Activated CD8-positive, alpha-beta T cell treated with anti-CD3 and anti-CD28 coated beads, Interleukin-2, amount 10 ng/mL, durations not matched to agents 7 days and 5 days (primary cell): Measurements from ENCODE around the gene MITD1. TPM values are rescaled to one million over a fixed set of nuclear protein-coding genes. Genes with fewer than 3 reads are reported as not detected.

Source experiments
- ATAC-seq: fragments of 150-1000 bp; cut with Tn5 transposase; one replicate; pipeline ENCODE4 v1.10.0; 2021; ENCODE audit warnings: moderate library complexity
- CTCF ChIA-PET: fragments of 350-600 bp; sonication (Branson Sonifier 250); formaldehyde crosslinking; loops from one replicate; lab custom pipeline; 2021; ENCODE audit warnings: antibody characterized with exemption; lab: Charles Lee
- POLR2A ChIA-PET: fragments of 350-600 bp; sonication (Branson Sonifier 250); formaldehyde crosslinking; loops from one replicate; lab custom pipeline; 2021; ENCODE audit warnings: antibody characterized with exemption; lab: Charles Lee
- DNase-seq: peaks from one replicate; pipeline ENCODE4 v3.0.0-alpha.2; 2020
- H3K27ac Mint-ChIP-seq: one replicate; pipeline ENCODE4 v1.8.0; 2021; ENCODE audit warnings: mild to moderate bottlenecking, mixed read lengths
- H3K27me3 Mint-ChIP-seq: one replicate; pipeline ENCODE4 v1.8.0; 2021; ENCODE audit warnings: low read depth, mixed read lengths
- H3K36me3 Mint-ChIP-seq: one replicate; pipeline ENCODE4 v1.8.0; 2021; ENCODE audit warnings: low read depth, mixed read lengths
- H3K4me1 Mint-ChIP-seq: one replicate; pipeline ENCODE4 v1.8.0; 2021; ENCODE audit warnings: low read depth, mixed read lengths
- H3K4me3 Mint-ChIP-seq: one replicate; pipeline ENCODE4 v1.8.0; 2021; ENCODE audit warnings: mild to moderate bottlenecking, mixed read lengths
- H3K9me3 Mint-ChIP-seq: one replicate; pipeline ENCODE4 v1.8.0; 2022; ENCODE audit warnings: mixed read lengths; ENCODE audit not compliant: insufficient read depth
- total RNA-seq, 2 experiments: library from RNA; stranded (reverse); gene quantifications; one replicate each; pipeline ENCODE4 v1.2.3, GENCODE V29; 2021

The MITD1 gene
- total RNA-seq, 2 experiments from 2014 or later: 51.3 to 53.3 TPM

- ChIA-PET POLR2A (no interaction called here), CTCF (no interaction called here)
- no peaks in the 10 kb centered on the region for H3K27me3 Mint-ChIP-seq
- ATAC-seq: no peak
- peaks cover 30% of the 10 kb centered on the region for H3K36me3 Mint-ChIP-seq
- no peak overlapping the region for H3K27ac Mint-ChIP-seq
- H3K4me1 Mint-ChIP-seq: peaks cover 7% of the 10 kb centered on the region
- H3K9me3 Mint-ChIP-seq: no peaks in the 10 kb centered on the region
- no peak for DNase-seq
- H3K4me3 Mint-ChIP-seq: no peak overlapping the region
Observed at GRCh38 chr2:99187011-99187410, 6.2 kb upstream of the MITD1 start.

- H3K27ac Mint-ChIP-seq: no peak overlapping the region
- no peaks in the 10 kb centered on the region for H3K9me3 Mint-ChIP-seq
- no peaks in the 10 kb centered on the region for H3K27me3 Mint-ChIP-seq
- peaks cover 17% of the 10 kb centered on the region for H3K4me1 Mint-ChIP-seq
- ATAC-seq (no peak), DNase-seq (no peak)
- no peak overlapping the region for H3K4me3 Mint-ChIP-seq
- POLR2A ChIA-PET: no interaction called here
- peaks cover 18% of the 10 kb centered on the region for H3K36me3 Mint-ChIP-seq
- CTCF ChIA-PET: interaction anchor here (0.8 to 1.5 kb wide), 5 partner anchors 11 to 305 kb away, joined by 3 to 5 read pairs (median 4); partner anchors contain the start of gene REV1
Observed at GRCh38 chr2:99184811-99185210, 4.0 kb upstream of the MITD1 start.

GRCh38 chr2:99183025-99183424 is 2.2 kb upstream of the MITD1 start:
- Mint-ChIP-seq H3K4me1 (peaks cover 33% of the 10 kb centered on the region), H3K36me3 (peaks cover 17% of the 10 kb centered on the region), H3K4me3 (no peak overlapping the region), H3K9me3 (no peaks in the 10 kb centered on the region), H3K27me3 (no peaks in the 10 kb centered on the region), H3K27ac (no peak overlapping the region)
- DNase-seq (no peak), ATAC-seq (no peak)
- ChIA-PET POLR2A (no interaction called here), CTCF (no interaction called here)

GRCh38 chr2:99181624-99182000 is 754 bp upstream of the MITD1 start:
- Mint-ChIP-seq H3K4me1 (peaks cover 40% of the 10 kb centered on the region), H3K9me3 (no peaks in the 10 kb centered on the region)
- CTCF ChIA-PET: interaction anchor here (0.8 to 2.7 kb wide), 2 partner anchors 155 to 160 kb away, joined by 4 to 17 read pairs; partner anchors contain the start of genes EIF5B and TXNDC9

GRCh38 chr2:99171377-99172140 is 9.3 kb downstream of the MITD1 start:
- H3K9me3 Mint-ChIP-seq: no peaks in the 10 kb centered on the region
- H3K27me3 Mint-ChIP-seq: no peaks in the 10 kb centered on the region
- ATAC-seq: no peak
- ChIA-PET POLR2A (no interaction called here), CTCF (no interaction called here)
- no peak overlapping the region for H3K4me3 Mint-ChIP-seq
- H3K4me1 Mint-ChIP-seq: peaks cover 20% of the 10 kb centered on the region
- peaks cover 44% of the 10 kb centered on the region for H3K36me3 Mint-ChIP-seq
- no peak overlapping the region for H3K27ac Mint-ChIP-seq
- no peak for DNase-seq

More at GRCh38 chr2:99181624-99182000, 754 bp upstream of the MITD1 start:
- Mint-ChIP-seq H3K36me3 (peaks cover 20% of the 10 kb centered on the region), H3K27ac (peak overlapping the region; percentile 92), H3K27me3 (no peaks in the 10 kb centered on the region), H3K4me3 (peak overlapping the region; percentile 97)
- ATAC-seq: no peak
- POLR2A ChIA-PET: interaction anchor here (0.5 to 0.8 kb wide), 2 partner anchors 28 to 322 kb away, joined by 3 to 5 read pairs; partner anchors contain the start of genes LIPT1 and TSGA10
- no peak for DNase-seq

GRCh38 chr2:99169534-99169933 is 11.3 kb downstream of the MITD1 start:
- no peak overlapping the region for H3K4me3 Mint-ChIP-seq
- H3K27me3 Mint-ChIP-seq: no peaks in the 10 kb centered on the region
- peaks cover 12% of the 10 kb centered on the region for H3K4me1 Mint-ChIP-seq
- POLR2A ChIA-PET: no interaction called here
- peaks cover 58% of the 10 kb centered on the region for H3K36me3 Mint-ChIP-seq
- ATAC-seq (no peak), DNase-seq (no peak)
- no peak overlapping the region for H3K27ac Mint-ChIP-seq
- CTCF ChIA-PET: interaction anchor here (0.6 to 3.7 kb wide), 2 partner anchors 11 to 16 kb away, joined by 3 to 23 read pairs; no protein-coding TSS in a partner anchor
- no peaks in the 10 kb centered on the region for H3K9me3 Mint-ChIP-seq

- Mint-ChIP-seq H3K27me3 (no peaks in the 10 kb centered on the region), H3K36me3 (peaks cover 52% of the 10 kb centered on the region), H3K9me3 (no peaks in the 10 kb centered on the region), H3K4me1 (peaks cover 12% of the 10 kb centered on the region), H3K27ac (no peak overlapping the region), H3K4me3 (no peak overlapping the region)
- ATAC-seq (no peak), DNase-seq (no peak)
- POLR2A ChIA-PET: no interaction called here
- CTCF ChIA-PET: interaction anchor here (1.2 to 3.7 kb wide), 3 partner anchors 8 to 14 kb away, joined by 3 to 23 read pairs (median 4); partner anchors contain the start of genes LIPT1 and TSGA10
Observed at GRCh38 chr2:99166218-99166617, 14.6 kb downstream of the MITD1 start.

- H3K4me1 Mint-ChIP-seq: peaks cover 23% of the 10 kb centered on the region
- H3K9me3 Mint-ChIP-seq: no peaks in the 10 kb centered on the region
- no peak overlapping the region for H3K27ac Mint-ChIP-seq
- ATAC-seq (no peak), DNase-seq (no peak)
- H3K27me3 Mint-ChIP-seq: no peaks in the 10 kb centered on the region
- ChIA-PET CTCF (interaction anchor here (1.4 to 2.6 kb wide), 2 partner anchors 8 to 25 kb away, joined by 5 to 23 read pairs; no protein-coding TSS in a partner anchor), POLR2A (no interaction called here)
- peaks cover 37% of the 10 kb centered on the region for H3K36me3 Mint-ChIP-seq
- no peak overlapping the region for H3K4me3 Mint-ChIP-seq
Observed at GRCh38 chr2:99159594-99159993, 21.3 kb downstream of the MITD1 start.

GRCh38 chr2:99158599-99158998 is 22.3 kb downstream of the MITD1 start:
- DNase-seq (no peak), ATAC-seq (no peak)
- Mint-ChIP-seq H3K4me1 (peaks cover 33% of the 10 kb centered on the region), H3K27ac (no peak overlapping the region), H3K36me3 (peaks cover 33% of the 10 kb centered on the region), H3K4me3 (no peak overlapping the region), H3K9me3 (no peaks in the 10 kb centered on the region), H3K27me3 (no peaks in the 10 kb centered on the region)
- ChIA-PET CTCF (interaction anchor here (0.5 to 2.6 kb wide), 6 partner anchors 9 to 38 kb away, joined by 3 to 23 read pairs (median 4); partner anchors contain the start of genes MITD1 and MRPL30), POLR2A (no interaction called here)

GRCh38 chr2:99156891-99157290 is 24.0 kb downstream of the MITD1 start:
- Mint-ChIP-seq H3K4me1 (peaks cover 34% of the 10 kb centered on the region), H3K27me3 (no peaks in the 10 kb centered on the region), H3K27ac (peak overlapping the region; percentile 18), H3K4me3 (no peak overlapping the region), H3K9me3 (no peaks in the 10 kb centered on the region), H3K36me3 (peaks cover 29% of the 10 kb centered on the region)
- ChIA-PET CTCF (interaction anchor here (1.1 to 2.6 kb wide), 4 partner anchors 11 to 23 kb away, joined by 3 to 23 read pairs (median 8); partner anchors contain the start of genes C2orf15, MITD1 and MRPL30), POLR2A (interaction anchor here (1.6 kb wide), 1 partner anchor 15 kb away, joined by 4 read pairs; the partner anchor contains the start of gene C2orf15)
- ATAC-seq: no peak
- DNase-seq: no peak

GRCh38 chr2:99154643-99155536 is 26.0 kb downstream of the MITD1 start, which contains the start of the genes LIPT1 and TSGA10:
TSS of gene LIPT1 (plus strand) at chr2:99154967. CDS start at chr2:99161958, 6,991 bp downstream.
TSS of gene TSGA10 (minus strand) at chr2:99154942. CDS start at chr2:99109439, 45,503 bp downstream.
- Mint-ChIP-seq H3K36me3 (peaks cover 24% of the 10 kb centered on the region), H3K4me1 (peaks cover 34% of the 10 kb centered on the region), H3K27ac (peak within 1 kb of the TSS; percentile 95), H3K4me3 (peak within 1 kb of the TSS; percentile 79), H3K9me3 (no peaks in the 10 kb centered on the region), H3K27me3 (no peaks in the 10 kb centered on the region)
- peak; percentile 96 for ATAC-seq
- POLR2A ChIA-PET: interaction anchor here (0.6 to 2.1 kb wide), 10 partner anchors 9 to 697 kb away, joined by 3 to 18 read pairs (median 4); partner anchors contain the start of genes C2orf15, EIF5B, MITD1 and MRPL30
- CTCF ChIA-PET: interaction anchor here (0.6 to 3.6 kb wide), 9 partner anchors 12 to 181 kb away, joined by 3 to 21 read pairs (median 3); partner anchors contain the start of genes C2orf15, MITD1, MRPL30 and TXNDC9
- DNase-seq: peak; percentile 95
